GM13976 (cell line): ENCODE measurements around the gene OGFR.

Experiments
- DNase-seq: peaks from one replicate; pipeline ENCODE4 v3.0.0; 2012; ENCODE audit warnings: low spot score
- in situ Hi-C: fragments of 300-500 bp; cut with MboI; formaldehyde crosslinking; loops from one replicate; pipeline ENCODE4 v1.12.0; 2022; ENCODE audit warnings: low sequenced_read_pairs, mixed read lengths, inconsistent platforms; ENCODE audit not compliant: unreplicated experiment
- TF ChIP-seq, protein P1 (sequence below): IDR thresholded peaks from 2 replicates; pipeline ENCODE4 v1.5.1; 2012; ENCODE audit warnings: borderline replicate concordance, mild to moderate bottlenecking; ENCODE audit not compliant: insufficient read depth; ENCODE audit errors: extremely low read depth, missing control alignments, control extremely low read depth

OGFR gene

DNA sequence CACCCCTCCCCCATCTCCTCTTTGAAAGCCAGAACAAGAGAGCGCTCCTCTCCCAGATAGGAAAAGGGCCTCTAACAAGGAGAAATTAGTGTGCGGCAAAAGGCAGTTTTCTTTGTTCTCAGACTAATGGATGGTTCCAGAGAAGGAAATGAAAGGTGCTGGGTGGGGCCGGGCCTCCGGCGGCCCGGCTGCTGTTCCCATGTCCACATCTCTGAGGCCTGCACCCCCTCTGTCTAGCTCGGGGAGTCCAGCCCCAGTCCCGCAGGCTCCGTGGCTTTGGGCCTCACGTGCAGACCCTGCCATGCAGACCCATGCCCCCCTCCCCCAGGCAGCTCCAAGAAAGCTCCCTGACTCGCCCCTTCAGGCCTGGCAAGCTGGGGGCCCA is 44.2 kb upstream of the OGFR start:
- in situ Hi-C loops = no loop called here
- TF ChIP-seq, protein P1, sequence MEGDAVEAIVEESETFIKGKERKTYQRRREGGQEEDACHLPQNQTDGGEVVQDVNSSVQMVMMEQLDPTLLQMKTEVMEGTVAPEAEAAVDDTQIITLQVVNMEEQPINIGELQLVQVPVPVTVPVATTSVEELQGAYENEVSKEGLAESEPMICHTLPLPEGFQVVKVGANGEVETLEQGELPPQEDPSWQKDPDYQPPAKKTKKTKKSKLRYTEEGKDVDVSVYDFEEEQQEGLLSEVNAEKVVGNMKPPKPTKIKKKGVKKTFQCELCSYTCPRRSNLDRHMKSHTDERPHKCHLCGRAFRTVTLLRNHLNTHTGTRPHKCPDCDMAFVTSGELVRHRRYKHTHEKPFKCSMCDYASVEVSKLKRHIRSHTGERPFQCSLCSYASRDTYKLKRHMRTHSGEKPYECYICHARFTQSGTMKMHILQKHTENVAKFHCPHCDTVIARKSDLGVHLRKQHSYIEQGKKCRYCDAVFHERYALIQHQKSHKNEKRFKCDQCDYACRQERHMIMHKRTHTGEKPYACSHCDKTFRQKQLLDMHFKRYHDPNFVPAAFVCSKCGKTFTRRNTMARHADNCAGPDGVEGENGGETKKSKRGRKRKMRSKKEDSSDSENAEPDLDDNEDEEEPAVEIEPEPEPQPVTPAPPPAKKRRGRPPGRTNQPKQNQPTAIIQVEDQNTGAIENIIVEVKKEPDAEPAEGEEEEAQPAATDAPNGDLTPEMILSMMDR = no peak
- DNase-seq = no peak

DNA sequence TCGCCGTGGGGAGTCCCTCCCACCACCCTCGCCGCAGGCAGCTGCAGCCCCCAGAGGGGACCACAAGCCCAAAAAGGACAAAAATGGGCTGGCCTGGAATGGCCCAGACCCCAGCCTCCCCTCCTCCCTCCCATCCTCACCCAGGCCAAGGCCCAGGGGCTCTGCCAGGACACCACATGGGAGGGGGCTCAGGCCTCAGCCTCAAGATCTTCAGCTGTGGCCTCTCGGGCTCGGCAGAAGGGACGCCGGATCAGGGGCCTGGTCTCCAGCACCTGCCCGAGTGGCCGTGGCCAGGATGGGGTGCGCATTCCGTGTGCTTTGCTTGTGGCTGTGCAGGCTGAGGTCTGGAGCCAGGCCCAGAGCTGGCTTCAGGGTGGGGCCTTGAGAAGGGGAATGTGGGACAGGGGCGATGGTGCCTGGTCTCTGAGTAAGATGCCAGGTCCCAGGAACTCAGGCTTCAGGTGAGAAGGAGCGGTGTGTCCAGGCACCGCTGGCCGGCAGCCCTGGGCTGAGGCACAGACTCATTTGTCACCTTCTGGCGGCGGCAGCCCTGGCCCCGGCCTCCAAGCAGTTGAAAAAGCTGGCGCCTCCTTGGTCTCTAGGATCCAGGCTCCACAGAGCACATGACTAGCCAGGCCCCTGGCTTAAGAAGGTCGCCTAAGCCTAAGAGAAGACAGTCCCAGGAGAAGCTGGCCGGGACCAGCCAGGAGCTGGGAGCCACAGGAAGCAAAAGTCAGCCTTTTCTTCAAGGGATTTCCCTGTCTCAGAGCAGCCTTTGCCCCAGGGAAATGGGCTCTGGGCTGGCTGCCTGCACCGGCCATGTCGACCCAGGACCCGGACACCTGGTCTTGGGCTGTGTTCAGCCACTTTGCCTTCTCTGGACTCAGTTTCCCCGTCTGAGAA is 43.5 kb upstream of the OGFR start:
- DNase-seq = no peak
- in situ Hi-C loops = no loop called here

DNA sequence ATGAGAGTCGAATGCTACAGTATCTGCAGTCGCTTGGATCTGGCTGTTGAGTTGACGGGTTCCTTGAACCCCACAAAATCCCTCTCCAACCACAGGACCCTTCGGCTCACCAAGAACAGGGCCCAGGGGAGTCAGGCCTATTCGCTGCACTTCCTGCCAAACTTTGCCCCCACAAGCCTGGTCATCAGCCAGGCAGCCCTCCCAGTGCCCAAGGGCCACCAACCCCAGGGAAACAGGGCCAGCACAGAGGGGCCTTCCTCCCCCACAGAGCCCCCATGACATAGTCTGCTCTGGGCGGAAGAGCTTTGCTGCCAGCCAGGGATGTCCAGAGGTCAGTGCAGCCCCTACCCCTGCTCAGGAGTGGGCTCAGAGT is 42.9 kb upstream of the OGFR start:
- DNase-seq = no peak
- in situ Hi-C loops = no loop called here
- TF ChIP-seq, protein P1 = no peak

More for the DNA sequence above, 43.5 kb upstream of the OGFR start:
- TF ChIP-seq, protein P1 = no peak

DNA sequence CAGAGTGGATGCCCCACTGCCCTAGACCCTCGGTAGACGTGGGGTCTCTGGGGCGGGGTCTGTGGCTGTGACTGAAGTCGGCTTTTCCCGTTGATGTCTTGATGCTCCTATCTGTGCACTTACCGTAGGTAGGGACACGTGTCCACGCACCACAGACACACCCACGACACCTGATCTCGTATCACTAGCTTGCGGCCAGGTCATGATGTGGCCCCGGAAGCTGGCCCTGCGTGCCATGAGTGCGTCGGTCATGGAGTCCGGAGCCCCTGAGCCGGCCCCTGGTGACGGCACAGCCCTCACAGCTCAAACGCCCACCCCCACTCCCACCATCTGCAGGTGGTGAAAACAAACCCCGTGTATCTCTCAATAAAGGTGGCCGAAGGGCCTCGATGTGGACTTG is 42.3 kb upstream of the OGFR start:
- DNase-seq = no peak
- TF ChIP-seq, protein P1 = no peak
- in situ Hi-C loops = no loop called here

DNA sequence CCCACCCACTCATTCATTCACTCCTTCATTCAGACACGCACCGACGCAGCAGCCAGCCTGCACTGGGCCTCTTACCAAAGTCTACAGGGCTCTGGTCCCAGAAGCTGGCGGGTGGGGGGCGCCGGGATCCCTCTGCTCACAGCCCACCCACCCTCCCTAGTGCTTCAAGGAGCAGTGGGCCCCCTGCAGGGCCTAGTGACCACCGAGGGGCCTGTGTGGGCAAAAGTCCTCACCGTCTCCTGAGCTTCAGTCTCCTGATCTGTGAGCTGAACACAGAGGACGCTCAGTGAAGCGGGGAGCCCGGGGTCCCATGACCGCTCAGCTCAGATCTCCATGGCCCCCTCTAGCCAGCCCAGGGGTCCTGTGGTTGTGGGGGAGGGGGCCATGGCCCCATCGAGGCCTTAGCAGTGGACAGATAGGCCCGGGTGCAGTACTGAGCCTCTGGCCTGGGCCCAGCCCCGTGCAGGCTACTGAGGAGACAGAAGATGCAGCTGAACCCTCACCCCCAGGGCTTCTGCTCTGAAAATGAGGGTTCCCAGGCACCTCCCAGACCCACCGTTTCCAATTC is 41.8 kb upstream of the OGFR start:
- in situ Hi-C loops = no loop called here

DNA sequence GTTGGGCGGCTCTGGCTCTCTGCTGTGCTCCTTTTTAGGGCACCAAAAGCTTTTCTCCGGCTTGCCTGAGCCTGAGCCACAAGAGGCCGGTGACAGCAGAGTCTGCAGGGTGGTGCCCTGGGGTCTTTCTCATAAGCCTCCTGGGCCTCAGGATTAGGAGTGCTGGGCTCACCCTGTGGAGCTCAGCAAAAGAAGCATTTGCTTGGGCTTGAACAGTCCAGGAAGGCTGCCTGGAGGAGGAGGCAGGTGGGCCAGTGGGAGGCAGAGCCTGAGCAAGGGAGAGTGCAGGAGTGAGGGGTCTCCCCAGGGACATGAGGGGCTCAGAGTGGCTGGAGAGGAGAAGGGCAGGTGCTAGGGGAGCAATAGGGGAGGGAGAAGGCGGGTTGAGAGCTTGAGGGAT is 41.2 kb upstream of the OGFR start:
- TF ChIP-seq, protein P1 = no peak
- in situ Hi-C loops = no loop called here
- no peak for DNase-seq

More for the DNA sequence above, 41.8 kb upstream of the OGFR start:
- DNase-seq = no peak
- TF ChIP-seq, protein P1 = no peak
